ENCODE data around the gene KRT5.

Gene KRT5

GRCh38 chr12:52537101-52537500 lies 16.9 kb upstream of the KRT5 start:
- DNase-seq, result no peak

- DNase-seq, result no peak
Observed at GRCh38 chr12:52535574-52535973, 15.4 kb upstream of the KRT5 start.

GRCh38 chr12:52534482-52534881 lies 14.3 kb upstream of the KRT5 start:
- DNase-seq, result no peak

GRCh38 chr12:52533686-52534470 lies 13.7 kb upstream of the KRT5 start:
- DNase-seq, result no peak

GRCh38 chr12:52532636-52533035 lies 12.4 kb upstream of the KRT5 start:
- DNase-seq, result no peak

- no peak for DNase-seq
Observed at GRCh38 chr12:52531566-52532300, 11.5 kb upstream of the KRT5 start.

- no peak for DNase-seq
Observed at GRCh38 chr12:52530905-52531304, 10.7 kb upstream of the KRT5 start.

GRCh38 chr12:52530366-52530765 lies 10.2 kb upstream of the KRT5 start:
- no peak for DNase-seq

GRCh38 chr12:52529846-52530245 lies 9.7 kb upstream of the KRT5 start:
- no peak for DNase-seq

GRCh38 chr12:52529417-52529816 lies 9.2 kb upstream of the KRT5 start:
- no peak for DNase-seq

- no peak for DNase-seq
Observed at GRCh38 chr12:52528641-52529143, 8.5 kb upstream of the KRT5 start.

GRCh38 chr12:52527121-52527800 lies 7.1 kb upstream of the KRT5 start:
- no peak for DNase-seq

GRCh38 chr12:52526511-52526951 lies 6.3 kb upstream of the KRT5 start:
- DNase-seq, result no peak

GRCh38 chr12:52525661-52526499 lies 5.7 kb upstream of the KRT5 start:
- DNase-seq, result no peak

- DNase-seq, result no peak
Observed at GRCh38 chr12:52524898-52525591, 4.9 kb upstream of the KRT5 start.

- DNase-seq, result no peak
Observed at GRCh38 chr12:52524241-52524897, 4.2 kb upstream of the KRT5 start.

GRCh38 chr12:52523824-52524223 lies 3.6 kb upstream of the KRT5 start:
- no peak for DNase-seq

- DNase-seq, result peak; percentile 17
Observed at GRCh38 chr12:52522346-52523011, 2.3 kb upstream of the KRT5 start.

GRCh38 chr12:52521568-52522266 lies 1.5 kb upstream of the KRT5 start:
- peak; percentile 75 for DNase-seq

- DNase-seq, result peak; percentile 36
Observed at GRCh38 chr12:52521175-52521567, 977 bp upstream of the KRT5 start.
